ENCODE results near the gene CD8A.
"Not testable (repeated sequence)": the region's sequence is repeated elsewhere in the genome, so short reads cannot be mapped to it uniquely, and the experiment has no call there.

CD8A gene

GRCh38 chr2:86778957-86779356 lies 11.8 kb downstream of the CD8A start:
- DNase-seq (ENCODE audit: low read depth in 2 of 2): no peak

DNA sequence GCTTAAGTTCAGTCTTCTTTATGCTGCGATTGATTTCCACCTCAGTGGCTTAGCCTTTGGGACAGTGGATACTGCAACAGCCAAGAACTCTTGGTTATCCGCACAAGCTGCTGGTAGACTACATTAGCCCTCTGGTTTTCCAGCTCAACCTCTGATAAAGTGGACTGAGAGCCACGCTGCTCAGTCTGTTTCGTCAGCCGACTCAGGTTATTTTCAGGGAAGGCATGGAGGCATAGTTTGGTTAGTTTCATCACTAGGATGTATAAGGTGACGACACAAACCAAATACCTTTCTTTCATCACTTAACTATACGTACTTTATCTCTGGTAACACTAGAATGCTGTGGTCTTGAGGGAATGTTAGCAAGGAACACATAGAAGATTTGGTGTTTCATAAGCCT lies 14.2 kb downstream of the CD8A start:
- DNase-seq (ENCODE audit: low read depth in 2 of 2): no peak

GRCh38 chr2:86775338-86775737 lies 15.4 kb downstream of the CD8A start:
- DNase-seq (ENCODE audit: low read depth in 2 of 2): no peak

DNA sequence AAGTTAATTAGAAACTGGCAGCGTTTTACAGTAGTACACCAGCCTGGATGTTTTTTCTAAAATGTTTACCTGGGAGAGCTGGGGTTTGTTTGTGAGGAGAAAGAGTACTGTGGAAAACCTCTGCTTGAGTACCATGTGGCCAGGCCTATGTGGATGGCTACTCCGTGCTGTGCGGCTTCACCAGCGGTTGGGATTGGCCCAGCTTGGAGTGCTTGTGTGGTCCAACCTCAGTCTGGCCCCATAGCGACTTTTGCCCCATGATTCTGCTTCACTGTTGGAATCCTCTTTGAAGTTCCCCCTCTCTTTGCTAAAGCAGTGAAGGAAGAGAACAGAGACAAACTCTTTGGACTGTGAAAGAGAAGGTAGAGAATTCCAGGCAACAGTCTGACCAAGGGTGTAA lies 15.9 kb downstream of the CD8A start:
- DNase-seq (ENCODE audit: low read depth in 2 of 2): no peak

- no peak for DNase-seq (ENCODE audit: low read depth in 2 of 2)
Measured at GRCh38 chr2:86772611-86773010, 18.1 kb downstream of the CD8A start.

DNA sequence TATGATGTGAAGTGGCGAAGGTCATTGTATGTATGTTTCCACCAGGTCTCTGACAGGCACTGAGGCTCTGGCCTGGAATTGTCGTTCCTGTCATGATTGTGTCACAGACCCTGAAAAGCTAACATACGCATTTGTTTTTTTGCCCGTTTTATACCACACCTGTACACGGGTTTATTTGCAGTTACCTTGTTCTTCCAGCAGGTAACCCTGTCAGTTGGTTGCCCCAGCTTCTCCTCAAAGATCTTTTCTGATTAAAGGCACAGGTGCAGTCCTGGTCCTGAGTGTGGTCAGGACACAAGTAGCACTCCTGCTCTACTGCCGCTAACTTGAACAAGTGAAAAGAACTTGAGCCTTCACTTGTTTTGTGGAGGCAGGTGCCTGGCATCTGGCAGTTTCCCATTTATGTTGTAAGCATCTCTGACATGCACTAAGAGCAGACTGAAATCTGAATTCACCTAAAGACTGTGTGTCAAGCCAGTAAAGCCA lies 19.9 kb downstream of the CD8A start:
- no peak for DNase-seq (ENCODE audit: low read depth in 2 of 2)

DNA sequence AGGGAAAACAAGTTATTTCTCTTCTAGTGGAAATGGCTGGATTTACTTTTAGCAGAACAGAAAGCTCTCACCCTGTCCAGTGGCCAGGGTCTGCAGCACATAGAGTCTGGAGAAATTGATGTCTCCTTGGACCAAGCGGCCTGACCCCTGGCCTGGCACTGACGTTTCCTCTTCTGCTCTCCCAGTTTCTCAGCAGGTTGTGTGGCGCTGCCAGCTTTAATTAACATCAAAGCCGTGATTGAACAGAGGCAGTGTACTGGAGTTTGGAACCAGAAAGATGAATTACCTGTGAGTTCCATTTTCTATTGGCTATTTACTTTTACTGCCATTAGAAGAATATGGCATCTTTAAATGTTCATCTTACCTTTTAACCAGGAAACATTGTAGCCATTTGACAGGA lies 20.9 kb downstream of the CD8A start:
- no peak for DNase-seq (ENCODE audit: low read depth in 2 of 2)

DNA sequence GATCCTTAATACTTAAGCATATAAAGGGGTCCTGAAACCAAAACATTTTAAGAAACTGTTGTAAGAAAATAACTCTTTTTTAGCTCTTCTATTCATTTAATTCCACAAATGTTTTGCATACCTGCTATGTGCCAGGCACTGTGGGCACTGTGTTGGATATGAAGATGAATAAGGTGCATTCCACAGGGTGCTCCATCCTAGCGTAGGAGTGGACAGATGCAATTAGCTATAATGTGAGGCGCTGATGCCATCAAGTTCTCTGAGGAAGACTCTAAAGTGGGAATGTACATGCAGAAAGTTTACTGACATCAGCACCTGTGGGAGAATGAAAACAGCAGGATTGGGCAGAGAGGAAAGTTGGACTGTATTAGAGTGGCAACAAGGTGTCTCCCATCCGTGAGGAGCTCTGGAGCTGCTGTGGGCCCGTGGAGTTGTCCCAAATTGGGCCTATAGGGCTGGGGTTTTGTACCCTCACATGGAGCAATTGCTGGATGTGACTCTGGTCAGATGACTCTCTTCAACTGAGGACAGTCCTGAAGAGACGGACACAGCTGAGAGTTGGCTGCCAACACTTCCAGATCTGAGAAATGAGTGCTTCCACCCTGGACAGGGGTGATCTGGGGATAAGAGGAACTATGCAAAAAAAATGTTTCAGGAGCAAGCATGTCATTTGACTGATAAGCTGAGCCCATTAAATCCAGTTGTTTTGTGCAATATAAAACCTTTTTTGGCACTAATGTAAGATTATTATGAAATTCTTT lies 22.3 kb downstream of the CD8A start:
- no peak for DNase-seq (ENCODE audit: low read depth in 2 of 2)

- no peak for DNase-seq (ENCODE audit: low read depth in 2 of 2)
Measured at GRCh38 chr2:86765310-86765695, 25.4 kb downstream of the CD8A start.

- no peak for DNase-seq (ENCODE audit: low read depth in 2 of 2)
Measured at GRCh38 chr2:86764661-86765309, 25.9 kb downstream of the CD8A start.

GRCh38 chr2:86760371-86760770 lies 30.3 kb downstream of the CD8A start:
- no peak for DNase-seq (ENCODE audit: low read depth in 2 of 2)

GRCh38 chr2:86758405-86758804 lies 32.3 kb downstream of the CD8A start:
- no peak for DNase-seq (ENCODE audit: low read depth in 2 of 2)

GRCh38 chr2:86753606-86754005 lies 37.1 kb downstream of the CD8A start:
- DNase-seq (ENCODE audit: low read depth in 2 of 2): no peak

GRCh38 chr2:86752934-86753333 lies 37.8 kb downstream of the CD8A start:
- no peak for DNase-seq (ENCODE audit: low read depth in 2 of 2)

DNA sequence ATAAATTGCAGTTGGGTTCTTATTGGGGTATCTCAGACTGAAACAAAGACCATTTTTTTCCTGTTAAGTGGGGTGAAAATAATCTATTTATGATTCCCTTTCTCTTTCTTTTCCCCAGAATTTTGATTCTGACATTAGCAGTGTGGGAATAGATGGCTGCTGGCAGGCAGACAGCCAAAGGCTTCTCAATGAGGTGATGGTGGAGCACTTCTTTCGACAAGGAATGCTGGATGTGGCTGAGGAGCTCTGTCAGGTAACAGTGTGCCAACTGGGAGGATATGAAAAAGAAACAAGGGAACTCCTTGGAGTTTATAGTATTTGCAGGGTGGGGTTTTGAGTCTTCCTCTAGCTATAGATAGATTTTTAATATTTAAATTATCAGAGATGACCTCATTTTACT lies 38.9 kb downstream of the CD8A start:
- no peak for DNase-seq (ENCODE audit: low read depth in 2 of 2)

- DNase-seq (ENCODE audit: low read depth in 2 of 2): no peak
Measured at GRCh38 chr2:86750240-86750839, 40.4 kb downstream of the CD8A start.

- no peak for DNase-seq (ENCODE audit: low read depth in 2 of 2)
Measured at GRCh38 chr2:86747711-86748639, 42.7 kb downstream of the CD8A start.

DNA sequence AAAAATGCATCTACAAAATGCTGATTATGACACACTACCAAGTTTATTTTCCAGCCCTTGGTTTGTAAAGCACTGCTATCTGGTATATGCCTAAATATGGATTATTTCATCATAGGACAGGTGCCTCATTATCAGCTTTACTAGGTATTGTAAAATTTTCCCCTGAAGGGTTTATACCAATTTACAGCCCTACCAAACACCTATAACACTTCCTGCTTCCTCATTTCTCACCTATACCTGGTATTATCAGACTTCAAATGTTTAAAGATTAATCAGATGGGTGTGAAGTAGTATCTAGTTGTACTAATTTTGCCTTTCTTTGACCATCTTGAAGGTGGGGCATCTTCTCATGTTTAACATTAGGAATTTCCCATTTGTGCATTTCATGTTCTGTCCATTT lies 43.8 kb downstream of the CD8A start:
- DNase-seq (ENCODE audit: low read depth in 2 of 2): no peak

DNA sequence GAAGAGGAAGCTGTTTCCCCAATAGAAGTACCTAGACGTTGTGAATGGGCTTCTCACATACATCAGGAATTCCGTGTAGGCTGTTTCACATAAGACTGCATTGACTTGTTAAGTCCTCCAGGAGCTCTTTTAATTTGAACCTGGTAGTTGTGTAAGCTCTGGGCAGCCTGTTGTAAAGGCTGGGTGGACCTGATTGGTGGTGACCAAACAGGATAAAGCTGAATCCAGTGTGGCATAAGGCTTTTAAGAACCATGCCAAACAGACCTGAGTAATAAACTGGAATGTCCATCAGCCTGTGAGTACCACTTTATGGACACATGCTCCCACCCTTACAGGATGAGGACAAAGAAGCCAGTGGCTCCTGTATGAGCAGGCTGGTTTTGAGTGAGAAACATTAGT lies 46.6 kb downstream of the CD8A start:
- DNase-seq (ENCODE audit: low read depth in 2 of 2): no peak

- DNase-seq (ENCODE audit: low read depth in 2 of 2): not testable (repeated sequence)
Measured at GRCh38 chr2:86741889-86742498, 48.7 kb downstream of the CD8A start.

- not testable (repeated sequence) for DNase-seq (ENCODE audit: low read depth in 2 of 2)
Measured at GRCh38 chr2:86739889-86740288, 50.8 kb downstream of the CD8A start.
